ENCODE results near the gene PHACTR1.

Gene PHACTR1

GRCh38 chr6:12772416-12772815 lies 55.8 kb downstream of the PHACTR1 start:
- H3K4me3 ChIP-seq (replicated peaks; ENCODE audit: low read depth, low read length) = no peak overlapping the region
- DNase-seq (ENCODE audit: extremely low read depth, low read depth) = no peak
- no peak for TF ChIP-seq CTCF (IDR thresholded peaks at IDR 0.05; ENCODE audit: low read depth, low read length, missing control alignments)

GRCh38 chr6:12776291-12776690 lies 59.7 kb downstream of the PHACTR1 start:
- DNase-seq (ENCODE audit: extremely low read depth, low read depth) = no peak
- no peak for TF ChIP-seq CTCF (IDR thresholded peaks at IDR 0.05; ENCODE audit: low read depth, low read length, missing control alignments)
- no peak overlapping the region for H3K4me3 ChIP-seq (replicated peaks; ENCODE audit: low read depth, low read length)

GRCh38 chr6:12779772-12780171 lies 63.2 kb downstream of the PHACTR1 start:
- no peak for TF ChIP-seq CTCF (IDR thresholded peaks at IDR 0.05; ENCODE audit: low read depth, low read length, missing control alignments)
- no peak for DNase-seq (ENCODE audit: extremely low read depth, low read depth)
- H3K4me3 ChIP-seq (replicated peaks; ENCODE audit: low read depth, low read length) = no peak overlapping the region

GRCh38 chr6:12782136-12782535 lies 65.6 kb downstream of the PHACTR1 start:
- TF ChIP-seq CTCF (IDR thresholded peaks at IDR 0.05; ENCODE audit: low read depth, low read length, missing control alignments) = no peak
- no peak overlapping the region for H3K4me3 ChIP-seq (replicated peaks; ENCODE audit: low read depth, low read length)
- DNase-seq (ENCODE audit: extremely low read depth, low read depth) = no peak

- no peak for TF ChIP-seq CTCF (IDR thresholded peaks at IDR 0.05; ENCODE audit: low read depth, low read length, missing control alignments)
- DNase-seq (ENCODE audit: extremely low read depth, low read depth) = no peak
- H3K4me3 ChIP-seq (replicated peaks; ENCODE audit: low read depth, low read length) = no peak overlapping the region
Observed at GRCh38 chr6:12785301-12785700, 68.7 kb downstream of the PHACTR1 start.

GRCh38 chr6:12785921-12786320 lies 69.4 kb downstream of the PHACTR1 start:
- DNase-seq (ENCODE audit: extremely low read depth, low read depth) = no peak
- TF ChIP-seq CTCF (IDR thresholded peaks at IDR 0.05; ENCODE audit: low read depth, low read length, missing control alignments) = no peak
- H3K4me3 ChIP-seq (replicated peaks; ENCODE audit: low read depth, low read length) = no peak overlapping the region

GRCh38 chr6:12791371-12791770 lies 74.8 kb downstream of the PHACTR1 start:
- TF ChIP-seq CTCF (IDR thresholded peaks at IDR 0.05; ENCODE audit: low read depth, low read length, missing control alignments) = no peak

More at GRCh38 chr6:12791371-12791770, 74.8 kb downstream of the PHACTR1 start:
- DNase-seq (ENCODE audit: extremely low read depth, low read depth) = no peak
- no peak overlapping the region for H3K4me3 ChIP-seq (replicated peaks; ENCODE audit: low read depth, low read length)
